NCI-H2196 treated with DMSO at 0.1 percent for 48 hours (cell line): ENCODE data around the gene BTD.
"Not testable (repeated sequence)": the region's sequence is repeated elsewhere in the genome, so short reads cannot be mapped to it uniquely, and the experiment has no call there.

Experiments used
- DNase-seq: peaks from one replicate; lab custom pipeline; 2025; ENCODE audit not compliant: unreplicated experiment; lab: John Stamatoyannopoulos, UW

The BTD gene

GRCh38 chr3:15602816-15603215 lies 1.3 kb downstream of the BTD start:
- DNase-seq: not testable (repeated sequence)

GRCh38 chr3:15604584-15604983 lies 3.0 kb downstream of the BTD start:
- not testable (repeated sequence) for DNase-seq

DNA sequence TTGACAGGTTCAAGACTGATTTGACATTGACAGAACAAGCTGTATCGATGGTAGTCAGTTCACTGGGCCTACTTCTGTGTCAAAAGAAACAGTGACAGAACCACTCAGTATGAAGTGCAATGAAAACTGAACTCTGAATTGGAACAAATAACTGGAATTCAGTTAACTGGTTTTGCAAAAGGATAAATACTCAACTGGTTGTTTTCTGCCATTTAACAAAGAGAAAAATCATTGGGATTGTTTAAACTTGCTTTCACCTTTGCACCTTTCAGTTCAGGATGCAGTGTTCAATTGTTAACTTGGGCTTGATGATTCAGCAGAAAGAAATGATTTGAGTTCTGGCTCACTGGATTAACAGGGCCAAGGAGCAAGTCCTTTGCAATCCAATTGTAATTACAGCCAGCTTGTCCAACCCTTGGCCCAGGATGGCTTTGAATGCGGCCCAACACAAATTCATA lies 4.9 kb downstream of the BTD start:
- no peak for DNase-seq

DNA sequence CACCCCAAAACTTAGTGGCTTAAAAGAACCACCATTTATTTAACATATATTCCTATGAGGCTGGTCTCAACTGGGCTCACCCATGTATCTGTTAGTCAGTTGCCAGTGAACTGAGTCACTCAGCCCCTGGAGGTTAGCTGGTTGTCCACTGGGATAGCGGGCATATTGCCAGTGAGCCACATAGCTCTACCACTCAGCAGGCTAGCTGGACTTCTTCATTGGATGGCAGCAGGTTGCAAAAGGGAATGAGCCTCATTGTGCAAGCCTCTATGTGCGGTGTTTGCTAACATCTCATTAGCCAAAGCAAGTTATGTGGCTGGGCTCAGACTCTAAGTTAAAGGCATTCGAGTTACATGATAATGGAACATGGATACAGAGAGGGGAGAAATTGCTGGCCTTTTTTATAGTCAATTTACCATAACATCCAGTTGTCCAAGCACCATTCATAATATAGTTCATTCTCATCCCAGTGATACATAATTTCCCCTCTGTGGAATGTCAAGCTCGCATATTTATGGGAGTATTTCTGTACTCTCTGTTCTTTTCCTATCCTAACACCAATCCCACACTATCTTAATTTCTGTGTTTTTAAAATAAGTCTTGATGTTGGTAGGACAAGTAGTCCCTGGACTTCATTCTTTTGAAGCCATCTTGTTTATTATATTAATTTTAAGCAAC lies 8.7 kb downstream of the BTD start:
- no peak for DNase-seq

GRCh38 chr3:15611018-15611417 lies 9.5 kb downstream of the BTD start:
- DNase-seq: no peak

DNA sequence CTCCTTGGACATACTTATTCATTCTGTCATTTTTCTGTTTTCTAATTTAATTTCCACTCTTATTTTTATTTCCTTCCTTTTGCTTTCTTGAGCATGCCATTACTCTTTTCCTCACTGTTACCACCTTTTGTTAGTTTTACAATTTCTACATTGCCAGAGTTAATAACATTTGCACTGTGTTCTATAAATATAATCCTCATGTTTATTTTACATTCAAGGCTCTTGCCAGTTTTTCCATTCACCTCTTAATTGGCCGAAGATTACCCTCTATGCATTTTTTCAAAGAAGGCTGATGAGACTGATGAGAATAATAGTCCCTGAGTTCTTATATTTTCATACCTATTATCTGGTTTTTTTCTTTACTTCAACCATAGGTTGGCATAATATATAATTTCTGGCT lies 10.5 kb downstream of the BTD start:
- no peak for DNase-seq

DNA sequence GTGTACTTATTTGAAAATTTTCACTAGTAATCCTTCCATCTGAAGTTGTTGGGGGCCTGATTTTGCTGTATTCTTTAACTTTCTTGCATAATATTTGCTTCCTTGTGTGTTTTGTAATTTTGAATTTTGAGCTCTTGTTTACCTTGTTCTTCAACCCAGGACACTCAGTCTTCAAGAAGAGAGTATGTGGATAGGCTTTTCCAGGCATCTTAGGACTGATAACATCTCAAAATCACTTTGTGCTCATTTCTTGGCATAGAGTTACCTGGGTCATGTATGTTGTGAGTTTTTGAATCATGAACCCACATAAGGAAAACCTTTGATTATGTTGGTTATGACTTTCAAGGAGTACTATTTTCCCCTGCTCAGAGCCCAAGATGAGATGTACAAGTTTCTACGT lies 13.4 kb downstream of the BTD start:
- no peak for DNase-seq

GRCh38 chr3:15616053-15616452 lies 14.5 kb downstream of the BTD start:
- DNase-seq: no peak

- DNase-seq: not testable (repeated sequence)
These were observed 18.3 kb downstream of the BTD start for GRCh38 chr3:15619659-15620464.

DNA sequence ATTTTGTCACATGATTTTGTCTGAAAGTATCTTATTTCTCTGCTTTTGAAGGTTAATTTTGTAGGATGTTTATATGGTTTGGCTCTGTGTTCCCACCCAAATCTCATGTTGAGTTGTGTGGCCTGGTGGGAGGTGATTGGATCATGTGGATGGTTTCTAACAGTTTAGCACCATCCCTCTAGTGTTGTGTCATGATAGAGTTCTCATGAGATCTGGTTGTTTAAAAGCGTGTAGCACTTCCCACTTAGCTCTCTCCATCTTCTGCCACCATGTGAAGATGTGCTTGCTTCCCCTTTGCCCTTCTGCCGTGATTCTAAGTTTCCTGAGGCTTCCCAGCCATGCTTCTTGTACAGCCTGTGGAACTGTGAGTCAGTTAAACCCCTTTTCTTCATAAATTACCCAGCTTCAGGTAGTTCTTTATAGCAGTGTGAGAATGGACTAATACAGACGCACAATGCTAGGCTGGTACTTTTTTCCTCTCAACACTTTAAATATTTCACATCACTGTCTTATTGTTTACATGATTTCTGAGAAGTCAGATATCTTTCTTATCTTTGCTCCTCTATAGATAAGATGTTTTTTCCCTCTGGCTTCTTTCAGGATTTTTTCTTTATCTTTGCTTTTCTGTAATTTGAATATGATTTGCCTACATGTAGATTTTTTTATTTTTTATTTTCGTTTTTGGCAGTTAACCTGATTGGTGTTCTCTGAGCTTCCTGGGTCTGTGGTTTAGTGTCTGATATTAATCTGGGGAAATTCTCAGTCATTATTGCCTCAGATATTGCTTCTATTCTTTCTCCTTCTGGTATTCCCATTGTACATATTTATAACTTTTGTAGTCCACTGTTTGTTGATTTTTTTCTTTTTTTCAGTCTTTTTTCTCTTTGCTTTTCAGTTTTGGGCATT lies 22.2 kb downstream of the BTD start:
- DNase-seq: no peak

GRCh38 chr3:15628967-15629366 lies 27.4 kb downstream of the BTD start:
- no peak for DNase-seq

DNA sequence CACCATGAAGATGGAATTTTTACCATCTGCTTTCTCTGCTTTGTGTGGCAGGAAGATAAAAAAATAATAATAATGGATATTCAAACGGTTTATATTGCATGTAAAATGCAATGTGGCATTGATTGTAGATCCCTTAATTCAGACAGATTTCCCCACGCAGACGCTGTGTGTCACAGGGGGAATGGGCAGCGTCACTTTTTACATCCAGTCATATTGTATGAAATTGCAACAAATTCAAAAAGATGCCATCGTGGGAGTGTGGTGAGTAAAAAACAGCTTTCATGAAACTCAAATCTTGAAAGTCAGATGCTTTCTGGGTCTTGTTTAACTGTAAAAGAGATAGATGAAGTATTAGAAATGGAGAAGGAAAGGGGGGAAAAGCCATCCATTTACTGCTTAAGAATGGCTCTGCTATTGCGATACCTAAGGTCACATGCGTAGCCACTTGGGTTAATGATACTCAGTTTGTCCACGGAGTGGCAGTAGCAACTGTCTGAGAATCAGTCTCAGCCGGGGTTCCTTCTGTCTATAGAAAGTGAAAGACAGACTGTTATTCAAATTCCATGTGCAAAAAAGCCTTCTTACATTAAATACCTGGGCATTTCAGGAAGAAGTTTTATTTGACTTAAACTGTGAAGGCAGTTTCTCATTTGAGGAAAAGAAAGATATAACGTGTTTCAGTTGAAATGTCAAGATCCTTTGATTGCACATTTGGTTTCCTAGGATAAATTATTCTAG lies 28.5 kb downstream of the BTD start:
- no peak for DNase-seq

DNA sequence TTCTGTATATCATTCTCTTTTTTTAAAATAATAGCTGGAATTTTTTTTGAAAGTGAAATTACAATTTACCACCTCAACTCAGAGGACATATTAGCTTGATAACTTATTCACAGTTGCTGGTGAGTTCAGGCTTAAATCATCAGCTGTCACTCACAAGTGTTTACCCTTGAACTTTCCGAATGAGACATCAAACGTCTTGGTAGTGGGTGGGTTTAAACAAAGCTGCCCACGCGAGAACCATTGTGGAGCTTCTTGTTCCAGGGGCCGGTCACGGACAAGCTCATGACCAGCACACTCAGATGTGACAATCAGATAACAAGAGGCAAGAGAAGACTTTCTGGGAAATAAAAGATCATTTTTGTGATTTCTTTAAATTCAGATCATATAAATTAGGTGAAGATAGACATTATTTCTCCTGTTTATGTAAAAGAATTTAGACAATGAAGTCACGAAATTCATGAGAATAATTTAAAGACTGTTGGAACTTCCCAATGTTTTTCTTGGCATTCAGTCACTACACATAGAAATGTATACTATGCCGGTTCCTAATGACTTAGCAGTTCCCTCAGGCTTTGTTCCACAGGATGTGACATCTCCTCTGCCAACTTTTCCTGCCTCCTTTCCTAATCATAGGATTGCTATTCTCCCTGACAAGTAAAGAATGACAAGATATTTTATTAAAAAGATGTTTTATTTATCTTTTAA lies 29.3 kb downstream of the BTD start:
- no peak for DNase-seq

DNA sequence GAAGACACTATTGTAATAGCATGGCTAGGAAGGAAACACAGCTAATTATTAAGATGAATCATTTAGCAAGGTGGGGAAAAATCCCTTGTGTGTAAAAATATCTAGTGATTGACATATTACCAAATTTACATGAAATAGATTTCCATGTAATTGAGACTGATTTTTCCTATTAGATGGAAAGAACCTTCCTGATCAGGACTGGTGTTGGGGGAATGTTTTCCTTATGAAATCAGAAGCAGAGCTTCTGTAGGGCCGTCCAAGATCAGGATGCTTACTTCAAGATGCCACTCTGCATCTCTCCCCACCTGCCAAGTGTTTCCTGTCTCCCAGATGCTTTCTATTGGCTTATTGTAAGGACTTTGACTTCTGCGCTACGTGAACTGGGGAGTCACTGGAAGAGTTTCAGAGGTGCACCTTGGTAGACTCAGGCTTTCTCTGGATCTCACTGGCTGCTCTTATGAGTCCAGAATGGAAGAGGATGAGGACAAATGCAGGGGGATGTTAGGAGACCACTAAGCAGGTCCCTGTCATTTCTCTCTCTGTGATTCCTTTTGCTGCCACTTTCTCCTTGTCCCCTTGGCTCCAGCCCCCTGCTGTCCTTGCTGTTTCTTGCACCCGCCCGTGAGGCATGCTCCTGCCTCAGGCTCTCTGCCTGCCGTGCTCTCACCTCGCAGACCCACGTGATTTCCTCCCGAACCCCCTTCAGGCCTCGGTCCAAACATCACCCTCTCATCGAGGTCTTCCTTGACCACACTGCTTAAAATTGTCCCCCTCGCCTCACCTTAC lies 30.1 kb downstream of the BTD start:
- no peak for DNase-seq

DNA sequence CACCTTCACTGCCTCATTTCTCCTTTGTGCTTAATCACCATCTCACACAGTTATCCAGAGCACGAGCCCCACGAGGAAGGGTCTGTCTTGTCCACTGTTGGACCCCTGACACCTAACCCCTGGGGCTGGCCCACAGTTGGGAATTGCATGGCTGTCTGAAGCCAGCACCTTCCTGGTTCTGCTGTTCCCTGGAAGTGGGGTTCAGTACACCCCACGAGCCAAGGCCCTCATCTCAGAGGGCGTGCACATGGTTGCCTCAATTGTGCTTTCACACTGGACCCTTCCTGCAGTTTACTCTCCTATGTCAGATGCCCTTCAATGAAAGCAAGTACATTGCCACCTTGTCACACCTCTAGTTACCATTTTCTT lies 30.7 kb downstream of the BTD start:
- no peak for DNase-seq

- DNase-seq: no peak
These were observed 31.6 kb downstream of the BTD start for GRCh38 chr3:15633159-15633558.

- DNase-seq: no peak
These were observed 32.4 kb downstream of the BTD start for GRCh38 chr3:15633766-15634598.

GRCh38 chr3:15634671-15635070 lies 33.1 kb downstream of the BTD start:
- DNase-seq: no peak
